Transverse colon (tissue), 4 donors: Measurements from ENCODE around the gene ATAD3C.

Source experiments
- EP300 ChIP-seq: sonication (generic); formaldehyde crosslinking; IDR thresholded peaks from one replicate; pipeline ENCODE4 v1.6.1; 2017; ENCODE audit warnings: antibody characterized with exemption, low read depth
- POLR2A ChIP-seq: fragments of 450-650 bp; IDR thresholded peaks from one replicate; pipeline ENCODE4 v1.6.1; 2016; ENCODE audit warnings: antibody characterized with exemption, mild to moderate bottlenecking, moderate library complexity
- POLR2AphosphoS5 ChIP-seq, 3 donors: sonication (generic); formaldehyde crosslinking; IDR thresholded peaks; one replicate each; pipeline ENCODE4 v1.6.1; 2016; ENCODE audit warnings: antibody characterized with exemption in 3 of 3
- TF ChIP-seq, protein P1 (sequence below), 5 experiments: fragments of 200-600 bp in 3 of 5; fragments of 450-650 bp in 2 of 5; sonication (generic) in 3 of 5; IDR thresholded peaks; 1 replicate in 2 of 5; 2 replicates in 3 of 5; pipeline ENCODE4 v1.5.1; 2016 to 2017; ENCODE audit warnings: antibody characterized with exemption in 5 of 5, inconsistent platforms in 3 of 5, mild to moderate bottlenecking in 2 of 5, moderate library complexity in 1 of 5

DNA sequence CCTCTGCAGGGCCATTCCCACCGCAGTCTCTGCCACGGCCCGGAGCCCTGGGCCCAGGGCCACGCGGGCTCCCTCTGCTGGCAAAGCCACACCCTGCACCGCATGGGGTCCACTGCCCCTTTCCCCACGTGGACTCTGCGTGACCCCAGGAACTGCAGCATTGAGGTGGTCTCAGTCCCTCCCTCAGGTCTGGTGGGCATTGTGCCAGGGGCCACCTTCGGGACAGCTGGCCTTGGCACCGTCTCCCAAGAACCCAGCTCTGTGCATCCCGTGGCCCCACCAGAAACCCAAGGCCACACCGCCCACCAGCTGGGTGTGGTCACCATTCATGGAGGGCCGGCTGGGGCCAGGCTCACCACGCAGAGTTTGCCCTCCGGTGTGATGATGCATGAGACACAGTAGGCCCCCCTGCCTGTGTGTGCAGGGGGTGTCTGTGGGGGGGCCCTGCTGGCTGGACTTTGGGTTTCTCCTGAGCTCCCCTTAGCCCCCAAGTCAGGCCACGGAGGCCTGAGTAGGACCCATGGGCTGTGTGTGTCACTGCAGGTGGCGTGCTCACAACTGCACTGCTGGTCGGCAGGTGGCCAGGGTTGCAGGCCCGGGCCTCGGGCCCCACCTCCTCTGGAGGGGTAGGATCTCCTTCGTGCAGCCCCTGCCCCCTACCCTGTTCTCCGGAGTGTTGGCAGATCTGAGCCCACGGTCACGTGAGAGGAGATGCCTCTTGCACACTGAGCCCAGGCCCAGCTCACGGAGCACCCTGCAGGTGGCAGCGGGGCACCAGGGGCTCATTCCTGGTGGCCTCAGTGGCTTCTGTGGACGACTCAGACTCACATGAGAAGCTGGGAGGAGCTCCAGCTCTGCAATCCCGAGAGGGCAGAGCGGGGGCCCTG is 8.2 kb upstream of the ATAD3C start:
- TF ChIP-seq, protein P1, sequence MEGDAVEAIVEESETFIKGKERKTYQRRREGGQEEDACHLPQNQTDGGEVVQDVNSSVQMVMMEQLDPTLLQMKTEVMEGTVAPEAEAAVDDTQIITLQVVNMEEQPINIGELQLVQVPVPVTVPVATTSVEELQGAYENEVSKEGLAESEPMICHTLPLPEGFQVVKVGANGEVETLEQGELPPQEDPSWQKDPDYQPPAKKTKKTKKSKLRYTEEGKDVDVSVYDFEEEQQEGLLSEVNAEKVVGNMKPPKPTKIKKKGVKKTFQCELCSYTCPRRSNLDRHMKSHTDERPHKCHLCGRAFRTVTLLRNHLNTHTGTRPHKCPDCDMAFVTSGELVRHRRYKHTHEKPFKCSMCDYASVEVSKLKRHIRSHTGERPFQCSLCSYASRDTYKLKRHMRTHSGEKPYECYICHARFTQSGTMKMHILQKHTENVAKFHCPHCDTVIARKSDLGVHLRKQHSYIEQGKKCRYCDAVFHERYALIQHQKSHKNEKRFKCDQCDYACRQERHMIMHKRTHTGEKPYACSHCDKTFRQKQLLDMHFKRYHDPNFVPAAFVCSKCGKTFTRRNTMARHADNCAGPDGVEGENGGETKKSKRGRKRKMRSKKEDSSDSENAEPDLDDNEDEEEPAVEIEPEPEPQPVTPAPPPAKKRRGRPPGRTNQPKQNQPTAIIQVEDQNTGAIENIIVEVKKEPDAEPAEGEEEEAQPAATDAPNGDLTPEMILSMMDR (IDR thresholded peaks at IDR 0.05), result peak; percentile 90 to 98 (median 93)
- TF ChIP-seq POLR2A (no peak), POLR2AphosphoS5 (IDR thresholded peaks at IDR 0.05) (peak in 2 of 3 donors; percentile 17 to 31), EP300 (no peak)
